LNCAP (cell line): ENCODE data around the gene AKT2.

Experiments used
- CTCF ChIP-seq: fragments of 450-650 bp; IDR thresholded peaks from 2 replicates; pipeline ENCODE4 v1.5.1; 2017; ENCODE audit warnings: mild to moderate bottlenecking

AKT2 gene

DNA sequence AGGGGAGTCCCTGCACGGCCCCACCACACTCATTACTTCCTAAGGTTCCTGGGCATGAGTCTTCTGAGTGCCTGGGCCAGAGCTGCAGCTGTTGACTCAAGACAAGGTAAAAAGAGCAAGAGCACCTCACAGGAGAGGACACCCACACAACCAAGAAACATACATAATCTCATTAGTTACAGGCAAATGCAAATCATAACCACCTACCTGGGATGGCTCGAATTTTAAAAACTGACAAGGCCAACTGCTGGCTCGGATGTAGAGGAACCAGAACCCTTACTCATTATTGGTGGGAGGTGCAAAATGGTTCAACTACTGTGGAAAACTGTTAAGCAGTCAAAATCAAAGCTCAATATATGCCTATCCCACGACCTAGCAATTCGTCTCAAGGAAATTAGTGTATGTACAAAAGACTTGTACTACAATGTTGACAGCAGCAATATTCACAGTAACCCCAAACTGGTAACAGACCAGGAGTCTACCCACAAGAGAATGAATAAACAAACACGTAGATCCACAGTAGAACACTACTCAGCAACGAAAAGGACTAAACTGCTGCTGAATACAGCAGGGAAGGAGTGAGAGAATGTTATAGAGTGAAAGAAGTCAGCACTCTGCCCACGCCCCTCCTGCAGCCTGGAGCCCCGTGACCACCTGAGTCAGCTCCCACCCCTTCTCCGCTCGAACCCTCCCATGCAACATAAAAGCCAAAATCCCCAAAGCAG is 15.8 kb downstream of the AKT2 start:
- TF ChIP-seq CTCF = no peak

DNA sequence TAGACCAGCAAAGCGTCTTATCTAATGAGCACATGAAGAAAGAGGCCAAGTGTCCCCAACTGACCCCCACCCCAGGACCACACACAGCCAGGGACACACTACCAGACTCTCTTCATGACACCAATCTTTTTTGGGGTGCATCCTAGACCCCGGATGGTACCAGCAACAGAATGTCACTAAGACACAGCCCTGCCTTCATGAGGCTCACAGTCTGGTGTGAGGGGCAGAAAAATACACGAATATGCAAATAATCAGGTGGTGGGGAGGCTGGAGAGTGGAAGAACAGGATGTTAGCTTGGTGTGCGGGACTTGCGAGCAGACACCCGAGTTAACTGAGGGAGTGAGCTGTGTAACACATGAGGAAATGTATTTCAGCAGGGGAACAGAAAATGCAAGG is 17.5 kb downstream of the AKT2 start:
- TF ChIP-seq CTCF = no peak

- TF ChIP-seq CTCF = no peak
Measured at GRCh38 chr19:40266912-40267600, 18.1 kb downstream of the AKT2 start.

GRCh38 chr19:40266119-40266518 is 19.0 kb downstream of the AKT2 start:
- no peak for TF ChIP-seq CTCF

GRCh38 chr19:40265763-40266099 is 19.4 kb downstream of the AKT2 start:
- no peak for TF ChIP-seq CTCF

DNA sequence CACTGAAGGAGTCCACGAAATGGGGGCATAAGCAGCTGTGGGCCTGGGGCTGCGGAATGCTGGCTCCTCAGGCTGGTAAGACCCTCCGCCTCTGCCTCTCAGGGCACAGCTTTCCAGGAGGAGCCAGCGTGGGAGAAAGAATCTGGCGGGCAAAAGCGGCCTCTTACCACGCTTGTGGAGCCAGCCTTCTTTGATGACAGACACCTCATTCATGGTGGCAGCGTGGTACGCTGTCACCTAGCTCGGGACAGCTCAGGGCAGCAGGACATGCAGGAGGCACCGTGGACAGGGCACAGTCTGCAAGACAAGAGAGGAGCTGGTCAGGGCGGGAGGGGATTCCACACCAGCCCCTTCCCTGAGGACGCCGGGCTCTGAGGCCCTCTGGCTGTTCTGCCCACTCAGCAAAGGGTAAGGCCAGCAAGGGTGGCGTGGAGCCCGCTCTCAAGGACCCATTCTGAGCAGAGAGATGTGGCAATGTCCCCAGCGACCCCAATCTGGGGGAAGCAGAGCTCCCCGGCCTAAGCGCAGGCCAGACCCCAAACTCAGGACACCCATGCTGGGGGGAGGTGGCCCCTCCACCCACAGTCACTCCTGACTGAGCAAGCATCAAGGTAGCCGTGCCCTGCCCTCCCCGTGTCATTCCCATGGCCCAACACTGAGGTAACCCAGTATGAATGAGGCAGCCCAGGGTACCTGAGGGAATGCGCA is 19.9 kb downstream of the AKT2 start:
- no peak for TF ChIP-seq CTCF

DNA sequence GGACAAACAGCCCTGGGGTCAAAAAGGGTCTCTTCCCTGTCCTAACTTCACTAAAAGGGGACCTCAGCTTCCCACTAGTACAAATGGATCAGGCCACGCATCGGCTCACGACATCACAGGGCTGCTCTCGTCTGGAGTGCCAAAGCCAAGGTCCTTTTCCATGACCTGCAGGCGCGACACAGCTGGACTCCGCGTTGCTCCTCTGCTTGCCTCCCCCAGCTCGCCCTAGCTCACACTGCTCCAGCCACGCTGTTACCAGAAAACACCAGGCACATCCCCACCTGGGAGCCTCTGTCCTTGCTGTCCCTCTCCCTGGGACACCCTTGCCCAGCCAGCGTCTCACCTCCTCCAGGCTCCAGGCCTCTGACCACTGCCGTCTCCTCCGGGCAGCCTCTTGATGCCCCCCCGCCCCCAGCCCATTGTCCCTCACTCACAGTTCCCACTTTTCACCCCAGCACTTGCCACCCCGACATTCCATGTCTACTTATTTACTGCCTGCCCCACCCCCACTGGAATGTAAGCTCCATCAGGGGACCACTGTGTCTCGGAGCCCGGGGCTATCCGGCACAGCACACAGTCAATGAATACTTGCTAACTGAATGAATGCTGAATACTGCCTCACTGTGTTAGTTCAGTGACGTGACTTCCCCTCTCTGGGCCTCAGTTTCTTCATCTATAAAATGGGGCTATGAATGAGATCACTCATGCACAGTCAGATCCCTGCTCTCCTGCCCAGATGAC is 20.7 kb downstream of the AKT2 start:
- TF ChIP-seq CTCF = no peak
